KOPT-K1 (cell line): ENCODE measurements around the gene EFNB1.

Experiments used
- H3K27ac ChIP-seq: fragments of 200-600 bp; sonication (generic); 2 replicates; pipeline ENCODE4 v1.5.1; 2016; ENCODE audit warnings: antibody characterized with exemption, mild to moderate bottlenecking, low read depth, low read length; ENCODE audit not compliant: poor library complexity, severe bottlenecking
- H3K36me3 ChIP-seq: fragments of 200-600 bp; sonication (generic); 2 replicates; pipeline ENCODE4 v1.5.1; 2017; ENCODE audit warnings: antibody characterized with exemption, mild to moderate bottlenecking, low read length, moderate library complexity; ENCODE audit not compliant: insufficient read depth
- H3K9me3 ChIP-seq: fragments of 200-600 bp; sonication (generic); 2 replicates; pipeline ENCODE4 v1.5.1; 2017; ENCODE audit warnings: antibody characterized with exemption, low read length, mild to moderate bottlenecking; ENCODE audit not compliant: insufficient read depth, poor library complexity, severe bottlenecking

The EFNB1 gene

GRCh38 chrX:68878977-68879645 lies 50.3 kb downstream of the EFNB1 start:
- Histone ChIP-seq H3K36me3 (no peaks in the 10 kb centered on the region), H3K27ac (no peak overlapping the region), H3K9me3 (no peaks in the 10 kb centered on the region)

DNA sequence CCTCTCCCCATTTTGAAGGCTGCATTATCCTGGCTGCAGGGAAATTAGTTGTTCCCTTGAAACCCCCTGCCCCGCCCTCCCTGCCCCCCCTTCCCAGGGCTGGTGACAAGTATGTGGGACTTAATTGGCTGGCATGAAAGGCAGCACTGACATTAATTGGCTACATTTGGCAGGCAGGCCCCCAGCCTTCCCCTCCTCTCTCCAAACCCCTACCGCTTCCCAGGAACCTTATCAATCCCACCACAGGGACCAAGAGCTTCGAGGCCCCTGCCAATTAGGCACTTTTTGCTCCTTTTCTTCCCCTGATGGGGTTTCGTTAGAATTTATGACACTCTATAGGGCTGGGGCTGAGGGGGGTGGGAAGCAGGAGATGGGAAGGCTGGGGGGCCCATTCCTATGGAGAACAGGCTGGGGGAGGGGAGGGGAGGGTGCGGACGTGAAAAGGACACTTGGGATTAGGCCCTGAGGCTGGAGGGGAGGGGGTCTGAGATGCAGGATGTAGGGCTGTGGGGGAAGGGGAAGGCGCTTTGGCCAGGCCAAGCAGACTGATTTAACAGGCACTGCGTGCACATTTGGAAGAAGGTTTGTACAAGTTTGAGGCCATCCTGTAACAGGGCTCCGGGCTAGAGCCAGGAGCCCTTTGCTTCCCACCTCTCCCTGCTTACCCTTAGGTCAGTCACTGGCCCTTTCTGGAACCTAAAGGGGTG lies 52.2 kb downstream of the EFNB1 start:
- H3K27ac ChIP-seq, result no peak overlapping the region
- H3K9me3 ChIP-seq, result no peaks in the 10 kb centered on the region
- H3K36me3 ChIP-seq, result no peaks in the 10 kb centered on the region

DNA sequence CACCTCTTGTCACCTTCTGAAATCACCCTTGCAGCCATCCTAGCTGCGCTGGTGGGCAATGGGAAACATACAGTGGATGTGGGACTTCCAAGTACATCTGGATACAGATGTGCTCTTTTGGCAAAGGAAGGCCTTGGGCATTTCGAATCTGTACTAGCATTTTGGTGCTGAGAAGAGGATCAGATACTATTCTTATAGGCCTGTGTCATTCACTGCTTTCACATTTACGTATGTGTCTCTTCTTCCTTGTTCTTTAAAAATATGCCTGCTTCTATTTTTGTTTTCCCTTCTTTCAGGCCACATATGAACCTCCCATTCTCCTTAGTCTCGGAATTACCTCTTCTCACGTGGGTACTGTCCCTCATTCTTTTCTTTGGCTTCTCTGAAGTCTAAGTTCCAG lies 53.1 kb downstream of the EFNB1 start:
- no peak overlapping the region for H3K27ac ChIP-seq
- H3K36me3 ChIP-seq, result no peaks in the 10 kb centered on the region
- no peaks in the 10 kb centered on the region for H3K9me3 ChIP-seq

DNA sequence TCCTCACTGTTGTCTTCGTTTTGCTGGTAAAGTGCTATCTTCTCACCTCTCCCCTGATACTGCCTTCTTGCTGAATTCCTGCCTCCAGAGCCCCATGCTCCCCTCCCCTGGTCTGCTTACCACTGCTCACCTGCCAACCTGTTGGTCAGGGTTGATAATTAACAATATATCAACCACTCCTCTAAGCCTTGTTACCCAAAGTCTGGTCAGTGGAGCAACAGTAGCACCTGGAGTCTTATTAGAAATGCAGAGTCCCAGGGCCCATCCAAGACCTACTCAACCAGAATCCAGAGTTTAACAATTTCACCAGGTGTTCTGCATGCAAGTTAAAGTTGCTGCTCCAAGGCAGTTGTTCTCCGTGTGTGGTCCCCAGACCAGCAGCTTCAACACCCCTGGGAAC lies 55.0 kb downstream of the EFNB1 start:
- Histone ChIP-seq H3K36me3 (no peaks in the 10 kb centered on the region), H3K9me3 (no peaks in the 10 kb centered on the region), H3K27ac (no peak overlapping the region)

DNA sequence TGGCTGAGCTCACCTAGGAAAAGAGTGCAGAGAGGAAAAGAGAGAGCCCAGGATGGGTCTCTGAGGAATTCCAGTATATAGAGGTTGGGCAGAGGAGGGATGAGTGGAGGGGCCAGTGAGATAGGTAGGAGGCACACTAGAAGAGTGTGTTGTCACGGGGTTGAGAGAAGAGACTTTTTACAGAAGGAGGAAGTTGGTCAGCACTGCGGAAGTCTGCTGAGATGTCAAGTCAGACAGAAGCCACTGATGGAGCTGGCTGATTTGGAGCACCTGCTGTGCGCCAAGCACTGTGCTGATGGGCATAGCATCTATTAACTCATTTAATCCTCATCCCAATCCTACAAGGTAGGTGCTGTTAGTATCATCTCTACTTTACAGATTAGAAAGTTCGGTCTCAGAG lies 60.4 kb downstream of the EFNB1 start:
- Histone ChIP-seq H3K9me3 (no peaks in the 10 kb centered on the region), H3K27ac (no peak overlapping the region), H3K36me3 (no peaks in the 10 kb centered on the region)
